IPS-NIHi11 (cell line): ENCODE measurements around the gene FGF10.

Source experiments
- DNase-seq: peaks from one replicate; pipeline ENCODE4 v3.0.0; 2012; ENCODE audit warnings: mixed read lengths, low spot score

FGF10 gene

DNA sequence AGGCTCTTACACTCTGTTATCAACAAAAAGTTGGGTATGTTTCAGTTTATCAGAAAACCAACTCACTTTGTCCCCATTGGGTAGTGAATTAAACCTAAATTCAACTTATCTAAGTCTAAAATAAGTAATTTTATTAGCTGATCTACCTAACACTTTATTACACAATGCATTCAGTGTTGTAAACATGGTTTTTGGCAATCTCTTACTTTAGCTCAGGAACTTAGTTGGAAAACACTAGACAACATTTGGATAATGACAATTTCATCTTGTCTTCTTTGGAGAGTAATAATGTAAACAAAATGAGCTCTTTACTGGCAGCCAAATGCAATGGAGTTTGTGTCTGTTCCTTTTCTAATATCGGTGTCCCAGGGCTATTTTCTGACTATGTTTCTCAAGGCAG is 33.0 kb downstream of the FGF10 start:
- no peak for DNase-seq

DNA sequence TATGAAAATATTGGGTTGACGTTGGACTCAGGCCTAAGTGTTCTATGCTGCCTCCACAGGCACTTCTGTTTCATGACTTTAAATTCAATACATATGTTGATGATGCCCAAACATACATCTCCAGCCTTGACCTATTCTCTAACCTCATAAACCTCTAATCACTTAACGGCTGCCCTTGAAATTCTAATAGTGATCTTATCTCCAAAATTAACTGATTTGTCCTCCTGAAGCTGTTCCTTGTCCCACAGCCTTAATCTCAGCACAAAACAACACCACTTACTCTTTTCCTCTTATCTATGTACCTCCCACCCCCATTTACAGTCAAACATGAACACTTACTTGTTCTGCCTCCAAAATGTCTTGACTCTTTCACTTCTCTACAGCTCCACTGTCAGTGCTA is 43.3 kb downstream of the FGF10 start:
- no peak for DNase-seq

DNA sequence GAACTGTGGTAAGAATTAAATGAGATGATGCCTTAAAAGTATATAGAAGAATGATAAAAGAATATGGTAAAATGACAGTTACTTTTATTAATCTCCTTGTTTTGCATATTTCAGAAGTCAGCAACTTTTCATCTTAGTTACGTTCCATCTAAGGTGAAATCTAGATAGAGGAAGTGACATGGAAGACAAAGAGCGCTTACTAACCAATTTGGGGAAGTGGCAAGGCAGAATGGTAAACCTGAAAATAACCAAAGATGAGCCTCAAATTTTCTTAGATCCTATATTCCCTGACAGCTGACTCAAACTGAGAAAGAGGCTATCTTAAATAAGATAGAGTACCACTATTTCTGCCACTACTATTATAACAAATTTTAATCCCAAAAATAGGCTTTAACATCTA is 52.5 kb downstream of the FGF10 start:
- DNase-seq: no peak

DNA sequence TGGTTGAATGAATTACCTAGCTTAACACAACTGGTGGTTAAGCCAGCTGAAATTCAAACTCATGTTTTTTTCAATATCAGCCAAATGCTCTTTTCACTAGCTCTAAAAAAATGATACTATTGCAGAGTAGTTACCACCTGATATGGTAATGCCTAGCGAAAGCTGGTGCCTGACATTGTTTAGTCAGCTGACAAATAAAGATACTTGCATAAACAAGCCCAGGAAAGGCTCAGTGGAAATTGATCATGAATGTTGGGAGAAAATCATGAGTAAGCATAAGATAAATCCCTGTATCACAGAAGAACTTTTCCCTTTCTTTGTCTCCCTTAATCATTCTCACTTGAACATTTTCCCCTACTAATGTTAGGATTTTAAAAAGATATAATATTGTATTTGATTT is 54.6 kb downstream of the FGF10 start:
- DNase-seq: no peak

DNA sequence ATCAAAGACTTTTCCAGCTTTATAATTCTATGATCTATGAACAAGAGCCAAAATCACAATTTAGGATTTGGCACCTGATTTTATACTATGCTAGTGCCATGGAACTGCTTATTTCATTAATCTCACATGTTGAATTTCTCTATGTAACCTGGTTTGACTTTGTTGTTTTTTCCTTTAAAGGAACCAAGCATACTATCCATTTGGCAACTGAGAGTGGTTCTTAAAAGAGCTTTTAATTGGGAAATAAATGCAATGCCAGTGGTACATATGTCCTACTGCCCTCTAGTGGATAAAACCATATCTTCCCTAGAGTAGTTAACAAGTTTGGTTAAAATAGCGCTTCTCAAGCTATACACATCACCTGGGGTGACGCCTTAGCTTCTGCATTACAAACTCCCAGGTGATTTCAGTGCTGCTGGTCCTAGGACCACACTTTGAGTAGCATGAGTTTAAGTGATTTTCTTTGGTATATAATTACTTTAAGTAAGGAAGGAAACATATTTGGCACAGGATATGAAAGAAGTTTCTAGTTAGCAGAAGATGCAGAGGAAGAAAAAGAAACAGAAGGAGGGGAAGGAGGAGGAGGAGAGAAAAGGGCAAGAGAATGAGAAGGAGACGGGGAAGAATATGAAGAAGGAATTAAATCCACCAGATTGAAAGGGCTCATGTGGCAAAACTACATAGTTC is 56.8 kb downstream of the FGF10 start:
- peak; percentile 66 for DNase-seq

DNA sequence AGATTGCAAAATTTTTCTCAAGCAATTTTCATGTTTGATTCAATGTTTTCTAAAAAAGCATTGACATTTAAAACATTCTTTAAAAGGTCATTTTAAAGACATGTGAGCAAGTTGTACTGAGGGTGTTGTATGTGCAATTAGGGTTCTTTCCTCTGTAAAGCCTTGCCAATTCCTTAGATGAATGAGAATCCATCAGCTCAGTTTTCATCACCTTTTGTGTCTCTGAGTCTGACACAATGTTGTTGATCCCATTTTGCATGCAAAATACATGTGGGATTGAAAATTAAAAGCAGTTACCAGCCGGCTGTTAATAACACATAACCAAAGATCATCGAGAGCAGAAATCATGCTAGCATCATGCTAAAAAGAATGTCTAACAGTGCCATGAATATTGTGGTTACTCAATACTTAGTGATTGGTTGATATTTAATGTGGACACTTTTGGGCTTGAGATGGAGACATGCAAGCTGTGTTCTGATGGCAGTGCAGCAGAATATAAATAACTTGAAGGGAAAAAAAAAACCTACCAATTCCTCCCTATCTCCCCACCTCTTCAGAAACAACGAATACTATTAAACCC is 57.7 kb downstream of the FGF10 start:
- no peak for DNase-seq

DNA sequence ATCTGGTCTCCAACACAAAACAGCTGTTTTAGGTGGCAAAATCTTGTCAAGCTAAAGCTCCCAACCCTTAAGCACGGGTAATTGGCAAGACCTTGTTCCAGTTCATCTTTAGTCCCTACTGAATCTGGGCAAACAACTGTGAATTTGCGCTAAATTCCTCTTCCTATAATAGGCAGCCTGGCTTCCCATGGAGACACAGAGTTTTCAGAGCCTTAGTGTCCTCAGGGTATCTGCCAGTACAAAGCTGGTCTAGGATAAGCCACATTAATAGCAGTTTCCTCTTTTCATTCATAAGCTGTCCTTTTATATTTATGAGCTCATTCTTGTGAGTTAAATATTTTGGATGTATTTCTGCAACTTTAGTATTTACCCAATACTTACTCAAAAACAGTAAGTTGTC is 59.5 kb downstream of the FGF10 start:
- no peak for DNase-seq

DNA sequence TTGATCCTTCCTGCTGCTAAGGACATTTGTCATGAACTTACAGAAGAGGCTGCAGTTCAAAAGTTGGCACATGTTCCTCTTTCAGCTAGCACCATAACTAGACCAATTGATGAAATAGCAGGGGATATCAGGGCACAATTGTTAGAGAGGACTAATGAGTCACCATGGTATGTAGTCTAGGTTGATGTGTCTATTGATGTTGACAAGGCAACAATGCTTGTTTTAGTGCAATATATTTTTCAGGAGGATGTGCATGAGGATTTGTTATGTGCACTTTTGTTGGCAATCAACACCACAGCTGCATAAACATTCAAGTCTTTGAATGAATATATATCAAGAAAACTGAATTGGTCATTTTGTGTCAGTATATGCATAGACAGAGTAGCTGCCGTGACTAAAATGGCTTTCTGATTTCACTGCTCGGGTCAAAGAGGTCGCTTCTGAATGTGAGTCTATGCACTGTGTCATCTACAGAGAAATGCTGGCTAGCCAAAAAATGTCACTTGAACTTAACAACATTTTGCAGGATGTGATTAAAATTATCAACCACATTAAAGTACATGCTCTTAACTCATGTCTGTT is 68.0 kb downstream of the FGF10 start:
- no peak for DNase-seq

DNA sequence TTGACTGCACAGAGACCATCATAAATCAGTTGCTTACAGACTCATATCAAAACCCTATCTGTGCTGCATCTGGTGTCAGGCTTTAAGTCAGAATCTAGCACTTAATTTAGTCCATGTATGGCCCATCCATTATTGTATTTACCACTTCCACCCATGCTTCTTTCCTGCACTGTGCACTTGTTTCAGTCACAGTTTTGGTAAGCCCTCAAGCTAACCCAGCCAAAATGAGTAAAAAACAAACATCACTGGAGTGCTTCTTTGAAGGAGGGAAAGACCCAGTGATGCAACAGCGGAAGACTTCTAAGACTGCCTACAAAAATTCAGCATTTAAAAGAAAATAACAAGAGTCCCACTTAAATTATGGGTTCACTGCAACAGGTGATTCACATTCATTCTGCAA is 69.0 kb downstream of the FGF10 start:
- no peak for DNase-seq

DNA sequence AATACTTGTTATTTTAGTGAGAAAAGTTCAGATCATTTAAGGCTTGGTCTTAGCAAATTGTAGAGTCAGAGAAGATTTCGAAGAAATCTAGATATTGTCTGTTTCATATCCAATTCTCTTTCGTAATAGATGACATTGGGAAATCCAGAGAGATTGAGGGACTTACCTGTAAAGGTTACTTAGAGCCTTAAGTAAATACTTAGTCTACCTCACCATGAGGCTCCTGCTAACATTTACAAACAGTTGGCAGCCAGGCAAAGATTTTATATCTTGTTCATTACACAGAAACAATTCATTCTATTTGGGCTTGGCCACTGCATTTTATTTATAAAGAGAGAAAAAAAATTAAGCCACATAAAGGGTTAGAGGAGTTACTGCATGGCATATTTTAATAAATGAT is 70.3 kb downstream of the FGF10 start:
- no peak for DNase-seq

DNA sequence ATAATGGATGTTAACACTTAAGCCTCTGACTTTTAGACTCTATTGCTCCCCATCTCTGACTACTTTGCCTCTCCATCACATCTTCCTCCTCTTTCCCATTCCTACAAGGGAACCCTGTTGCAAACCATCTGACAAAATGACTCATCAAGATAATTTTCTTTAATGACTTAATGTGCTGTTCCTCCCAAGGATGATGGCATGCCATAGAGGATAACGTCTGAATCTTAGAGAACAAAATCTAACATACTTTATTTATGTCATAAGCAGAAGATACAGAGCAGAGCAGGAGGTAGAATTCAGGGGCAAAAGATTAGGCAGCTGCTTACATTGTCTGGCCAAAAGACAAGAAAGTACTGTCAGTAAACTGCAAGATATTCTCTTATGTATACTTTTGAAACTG is 76.8 kb downstream of the FGF10 start:
- no peak for DNase-seq

DNA sequence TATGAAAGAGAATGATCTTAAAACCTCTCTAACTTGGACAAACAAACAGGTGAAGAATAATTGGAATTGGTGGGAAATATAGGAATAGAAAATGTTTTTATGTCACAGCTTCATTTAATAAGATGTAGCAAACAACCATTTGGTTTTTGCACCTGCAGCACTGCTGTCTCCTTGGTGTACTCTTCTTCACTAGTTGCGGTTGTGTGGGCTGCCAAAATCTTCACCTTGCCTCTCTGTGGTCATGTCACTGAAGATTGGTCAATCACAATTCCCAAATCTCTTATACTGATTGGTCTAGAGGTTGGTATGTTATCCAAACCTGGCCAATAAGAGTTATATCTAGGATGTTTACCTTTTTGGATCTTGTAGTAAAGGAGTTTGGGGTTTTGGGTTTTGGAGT is 88.7 kb downstream of the FGF10 start:
- DNase-seq: no peak

DNA sequence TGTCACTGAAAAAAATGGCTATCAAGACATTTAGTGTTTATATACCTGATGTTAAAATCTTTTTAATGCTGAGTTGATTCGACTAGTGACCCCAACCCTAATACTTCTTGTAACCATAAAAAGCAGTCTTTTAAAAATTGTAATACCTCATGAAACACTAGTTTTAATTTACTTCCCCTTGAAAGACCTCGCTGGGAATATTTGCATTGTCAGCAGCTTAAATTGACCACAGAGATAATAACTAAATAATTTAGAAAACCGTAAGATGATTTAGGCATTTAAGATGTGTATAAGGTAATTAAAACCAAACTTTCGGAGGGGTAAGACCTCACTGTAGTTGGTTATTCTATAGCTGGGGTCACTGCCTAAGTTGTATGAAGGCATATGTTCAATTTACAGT is 89.8 kb downstream of the FGF10 start:
- DNase-seq: no peak

DNA sequence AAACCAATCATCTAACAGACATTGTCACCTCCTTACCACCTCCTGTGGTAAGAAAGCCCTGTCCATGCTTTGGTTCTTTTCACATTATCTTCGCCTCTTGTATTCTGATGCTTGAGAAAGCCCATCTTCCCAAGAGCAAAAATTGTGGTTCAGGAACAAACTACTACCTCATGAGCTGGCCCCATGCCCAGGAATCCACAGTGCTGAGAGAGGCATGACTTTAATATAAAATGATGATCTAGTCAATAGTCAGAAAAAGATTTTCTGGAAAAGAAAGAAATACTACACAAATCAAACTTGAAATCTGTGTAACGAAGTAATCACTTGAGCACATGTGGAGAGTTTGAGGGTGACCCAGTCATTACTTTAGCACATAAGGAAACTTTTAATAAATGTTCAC is 94.7 kb downstream of the FGF10 start:
- no peak for DNase-seq

DNA sequence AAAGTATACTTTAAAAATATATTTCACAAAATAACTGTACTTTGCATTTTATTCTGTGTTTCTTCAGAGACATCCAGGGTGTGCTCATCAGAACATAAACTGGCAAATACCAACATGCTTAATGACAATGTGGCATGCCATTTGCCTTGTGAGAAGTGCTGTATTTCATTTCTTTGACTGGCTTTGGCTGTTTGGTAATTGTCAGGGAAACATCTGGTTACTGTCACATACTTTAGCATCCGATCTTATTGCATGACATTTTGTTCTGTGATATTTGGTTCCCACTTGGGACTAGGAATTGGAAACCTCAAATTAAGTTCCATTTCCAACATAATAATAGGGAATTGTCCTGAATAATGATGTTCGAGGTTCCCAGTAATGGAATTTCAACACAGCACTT is 96.5 kb downstream of the FGF10 start:
- DNase-seq: no peak

DNA sequence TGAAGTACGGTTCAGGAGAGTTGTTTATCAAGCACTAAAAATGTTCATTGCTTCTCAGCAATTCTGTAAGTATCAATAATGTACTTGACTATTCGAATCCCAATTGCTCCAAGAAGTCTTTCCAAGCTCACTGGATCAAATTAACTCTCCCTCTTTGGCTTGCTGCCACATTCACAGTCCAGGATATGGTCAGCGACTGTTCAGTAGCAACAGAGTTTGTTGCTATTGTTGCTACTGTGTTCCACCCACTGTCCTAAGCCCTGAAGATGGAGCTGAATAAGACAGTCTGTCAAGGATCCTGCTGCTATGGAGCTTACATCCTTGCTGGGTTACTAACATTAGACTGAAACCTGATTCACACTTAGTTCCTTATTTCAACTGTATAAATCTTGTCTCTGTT is 110.8 kb downstream of the FGF10 start:
- no peak for DNase-seq

DNA sequence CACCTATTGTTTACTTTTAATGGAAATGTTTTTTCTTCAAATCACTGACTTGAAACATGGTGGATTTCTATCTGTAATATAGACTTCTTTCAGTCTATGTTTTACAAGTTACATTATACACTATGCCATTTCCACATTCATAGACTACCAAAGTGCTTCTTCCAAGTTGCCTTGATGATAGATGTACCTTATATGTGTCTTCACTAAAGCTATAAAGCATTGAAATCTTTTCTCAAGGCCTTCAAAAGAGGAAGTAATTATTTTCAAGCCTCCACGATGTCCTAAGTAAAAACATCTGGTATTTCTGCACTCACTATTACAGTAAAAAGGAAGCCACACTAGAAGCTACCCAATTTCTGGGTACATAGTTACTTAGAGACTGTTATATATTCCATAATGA is 113.3 kb downstream of the FGF10 start:
- no peak for DNase-seq

DNA sequence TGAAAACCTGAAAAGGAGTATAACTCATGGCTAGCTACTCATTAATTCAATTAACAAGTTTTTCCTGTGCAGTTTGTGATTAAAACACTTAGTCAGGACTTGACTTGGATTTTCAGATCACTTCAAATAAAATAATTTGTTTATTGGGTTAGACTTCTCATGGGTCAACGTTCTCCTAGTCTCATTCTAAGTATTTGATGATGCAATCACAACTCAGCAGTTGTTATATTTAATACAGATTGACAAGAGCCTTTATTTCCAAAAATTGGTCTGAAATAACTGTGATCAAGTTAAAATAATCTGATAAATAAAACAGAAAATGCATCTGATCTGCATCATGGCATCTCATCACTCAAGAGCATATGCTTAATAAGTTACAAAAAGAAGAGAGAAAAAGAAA is 113.9 kb downstream of the FGF10 start:
- DNase-seq: no peak

DNA sequence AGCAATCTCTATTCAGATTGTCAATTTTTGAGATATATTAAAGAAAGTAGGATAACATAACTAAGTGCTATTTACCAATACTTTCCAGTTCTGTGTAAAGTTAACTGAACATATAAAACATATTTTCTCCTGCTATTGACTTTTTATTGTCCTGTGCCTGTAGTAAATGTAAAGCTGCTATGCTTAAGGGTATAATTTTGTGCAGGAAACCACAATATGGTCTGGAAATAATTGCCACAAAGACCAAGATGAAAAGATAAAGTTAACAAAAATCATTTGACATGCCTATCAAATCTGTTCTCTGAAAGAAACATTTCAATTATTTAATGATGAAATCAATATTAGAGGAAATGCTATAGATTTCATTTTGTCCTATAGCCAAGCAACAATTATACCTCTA is 121.3 kb downstream of the FGF10 start:
- DNase-seq: no peak

DNA sequence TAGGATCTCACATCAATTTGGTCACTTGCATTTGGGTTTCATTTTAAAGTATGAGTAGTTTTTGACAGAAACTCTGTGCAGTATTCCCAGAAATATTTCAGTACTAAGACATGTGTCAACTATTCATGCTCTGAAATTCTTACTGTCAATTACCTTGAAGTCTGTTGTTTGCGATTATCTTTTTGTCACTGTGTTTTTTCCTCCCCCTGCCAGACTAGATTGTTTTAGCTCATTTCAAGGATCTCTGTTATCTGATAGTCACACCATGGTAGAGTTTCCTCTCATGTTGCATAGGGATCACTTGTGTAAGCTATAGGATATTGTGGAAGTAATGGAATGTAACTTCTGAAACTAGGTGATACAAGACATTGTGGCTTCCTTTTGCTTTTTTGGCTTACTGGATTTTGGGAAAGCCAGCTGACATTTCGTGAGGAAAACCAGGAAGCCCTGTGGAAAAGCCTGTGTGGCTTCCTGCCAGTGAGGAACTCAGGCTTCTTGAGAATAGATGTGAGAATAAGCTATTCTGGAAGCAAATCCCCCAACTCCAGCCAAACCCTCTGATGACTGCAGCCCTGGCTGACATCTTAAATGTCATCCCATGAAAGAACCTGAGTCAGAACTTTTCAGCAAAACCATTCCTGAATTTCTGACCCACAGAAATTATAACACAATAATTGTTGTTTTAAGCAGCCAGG is 122.2 kb downstream of the FGF10 start:
- no peak for DNase-seq

DNA sequence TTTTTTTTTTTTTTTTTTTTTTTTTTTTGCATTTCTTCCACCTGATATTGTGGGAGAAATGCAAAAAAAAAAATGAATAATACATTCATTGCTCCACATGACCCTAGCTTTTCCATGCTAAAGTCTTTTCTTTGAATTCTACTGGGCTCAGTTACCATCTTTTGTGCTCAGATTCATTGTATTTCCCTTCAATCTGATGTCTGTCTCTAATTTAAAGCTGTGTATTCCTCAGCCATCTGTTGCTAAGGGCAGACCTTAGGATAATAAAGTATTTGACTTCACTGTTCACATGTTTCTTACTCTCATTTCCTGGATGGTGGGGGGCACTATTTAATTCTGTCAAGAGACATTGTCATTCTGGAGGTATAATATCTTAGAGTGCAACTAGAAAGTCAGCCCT is 123.5 kb downstream of the FGF10 start:
- no peak for DNase-seq

DNA sequence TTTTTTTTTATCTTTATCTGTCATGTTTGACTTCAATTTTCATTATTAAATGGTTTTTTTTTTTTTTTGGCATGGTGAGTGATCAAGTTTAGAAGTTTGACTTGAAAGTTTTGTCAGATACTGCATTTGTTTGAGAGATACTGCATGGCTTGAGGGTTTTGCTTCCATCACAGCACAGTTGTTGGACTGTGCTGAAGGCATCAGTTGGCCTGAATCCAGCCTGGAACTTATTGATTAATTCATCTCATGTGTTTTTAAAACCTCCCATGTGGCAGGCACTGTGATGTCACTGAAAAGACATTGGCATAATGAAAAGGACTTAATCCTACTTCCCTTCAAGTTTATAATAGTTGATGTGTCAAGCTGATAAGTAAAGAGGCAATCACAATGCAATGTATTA is 128.4 kb downstream of the FGF10 start:
- DNase-seq: no peak

DNA sequence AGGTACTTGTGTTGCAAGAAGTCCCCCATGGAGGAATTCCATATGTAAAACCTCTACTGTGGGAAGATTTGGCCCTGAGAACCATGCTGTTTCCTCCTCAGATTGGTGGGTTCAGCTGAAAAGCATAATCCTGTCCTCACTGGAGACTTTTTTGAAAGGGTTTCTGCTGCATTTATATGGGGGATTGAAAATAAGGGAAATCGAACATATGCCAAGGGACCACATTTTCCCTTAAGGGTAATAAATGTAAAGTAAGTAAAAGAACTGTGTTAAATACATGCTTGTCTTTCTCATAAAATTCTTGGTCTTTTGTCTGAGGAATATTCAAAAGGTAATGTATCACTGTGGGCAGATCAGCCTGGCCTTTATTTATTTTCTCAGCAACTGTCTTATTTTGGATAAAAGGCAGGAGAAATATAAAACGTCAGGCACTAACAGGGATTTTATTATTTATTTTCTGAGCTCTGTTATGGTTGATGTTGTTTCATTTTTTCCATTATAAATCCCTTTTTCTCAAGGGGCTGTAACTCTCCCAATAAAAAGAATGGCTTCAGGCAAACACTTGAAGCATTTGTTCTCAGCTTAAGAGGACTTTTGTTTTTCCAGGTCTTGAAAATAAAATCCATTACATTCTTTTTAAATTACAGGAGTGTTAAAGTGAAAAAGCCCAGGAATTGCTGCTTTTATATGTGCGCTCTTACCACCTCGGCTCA is 131.4 kb downstream of the FGF10 start:
- no peak for DNase-seq
